Caco-2 (cell line): Measurements from ENCODE around the gene PTCRA. TPM values are rescaled to one million over a fixed set of nuclear protein-coding genes. Genes with fewer than 3 reads are reported as not detected.
"Not testable (repeated sequence)": the region's sequence is repeated elsewhere in the genome, so short reads cannot be mapped to it uniquely, and the experiment has no call there.

Experiments used
- BruUV-seq: library from RNA; stranded (reverse); fragments of 400-500 nt; replicated peaks from 2 replicates; lab custom pipeline; 2021; lab: Mats Ljungman, UMichigan
- CTCF ChIA-PET: fragments of 300-600 bp; sonication (Branson Sonifier 250); formaldehyde crosslinking; loops from one replicate; lab custom pipeline; 2022; ENCODE audit warnings: antibody characterized with exemption; lab: Charles Lee
- POLR2A ChIA-PET: fragments of 300-600 bp; sonication (Branson Sonifier 250); formaldehyde crosslinking; loops from one replicate; lab custom pipeline; 2022; ENCODE audit warnings: antibody characterized with exemption; lab: Charles Lee
- DNase-seq, 2 experiments: peaks; one replicate each; pipeline versions ENCODE4 v3.0.0 to v3.0.0-alpha.2; 2020 to 2022
- H3K27me3 ChIP-seq: replicated peaks from 2 replicates; pipeline ENCODE4 v1.6.0; 2011; ENCODE audit warnings: low read length; ENCODE audit not compliant: control insufficient read depth, insufficient read depth
- H3K36me3 ChIP-seq: 2 replicates; pipeline ENCODE4 v1.5.1; 2011; ENCODE audit warnings: low read length; ENCODE audit not compliant: control insufficient read depth, insufficient read depth
- H3K4me1 ChIP-seq: fragments of 250-450 bp; sonication (Bioruptor Pico); 2 replicates; pipeline ENCODE4 v1.5.1; 2020; ENCODE audit warnings: mild to moderate bottlenecking
- H3K4me3 ChIP-seq: 2 replicates; pipeline ENCODE4 v1.5.1; 2011; ENCODE audit warnings: low read depth, mild to moderate bottlenecking, control low read depth, low read length
- H3K9me3 ChIP-seq: fragments of 250-450 bp; sonication (Bioruptor Pico); 2 replicates; pipeline ENCODE4 v1.5.1; 2020; ENCODE audit warnings: mild to moderate bottlenecking, moderate library complexity
- H3K27ac Mint-ChIP-seq: one replicate; pipeline ENCODE4 v1.8.0; 2022; ENCODE audit warnings: mixed read lengths; ENCODE audit not compliant: unreplicated experiment
- H3K27me3 Mint-ChIP-seq: one replicate; pipeline ENCODE4 v1.8.0; 2022; ENCODE audit warnings: mixed read lengths; ENCODE audit not compliant: insufficient read depth, unreplicated experiment
- H3K36me3 Mint-ChIP-seq: one replicate; pipeline ENCODE4 v1.8.0; 2022; ENCODE audit warnings: mild to moderate bottlenecking, mixed read lengths; ENCODE audit not compliant: insufficient read depth, unreplicated experiment
- H3K4me1 Mint-ChIP-seq: one replicate; pipeline ENCODE4 v1.8.0; 2022; ENCODE audit warnings: low read depth, mixed read lengths; ENCODE audit not compliant: unreplicated experiment
- H3K4me3 Mint-ChIP-seq: one replicate; pipeline ENCODE4 v1.8.0; 2022; ENCODE audit warnings: mild to moderate bottlenecking, moderate library complexity, mixed read lengths; ENCODE audit not compliant: unreplicated experiment
- H3K9me3 Mint-ChIP-seq: one replicate; pipeline ENCODE4 v1.8.0; 2022; ENCODE audit warnings: mixed read lengths; ENCODE audit not compliant: unreplicated experiment
- CTCF ChIP-seq, 2 experiments: fragments of 200-600 bp in 1 of 2; IDR thresholded peaks; 1 replicate in 1 of 2; 2 replicates in 1 of 2; pipeline versions ENCODE4 v1.5.1 to v1.8.0; 2011 to 2022; ENCODE audit warnings: antibody characterized with exemption in 1 of 2, control low read depth in 1 of 2, inconsistent platforms in 1 of 2, low read depth in 1 of 2, low read length in 1 of 2, mild to moderate bottlenecking in 1 of 2, moderate library complexity in 1 of 2; ENCODE audit not compliant: insufficient read depth in 1 of 2, severe bottlenecking in 1 of 2, unreplicated experiment in 1 of 2
- intact Hi-C: fragments of 100-400 bp; cut with micrococcal nuclease; formaldehyde crosslinking; loops from one replicate; pipeline ENCODE4 v1.10.0; 2022; ENCODE audit not compliant: unreplicated experiment
- total RNA-seq: library from RNA; stranded (reverse); gene quantifications from 2 replicates; pipeline ENCODE4 v1.2.3, GENCODE V29; 2022

Gene PTCRA
- total RNA-seq, 1 experiment from 2014 or later, result not detected

- intact Hi-C loops, result no loop called here
- H3K27me3 ChIP-seq, result no peaks in the 10 kb centered on the region
- peaks cover 7% of the 10 kb centered on the region for H3K36me3 ChIP-seq
- DNase-seq, result no peak
- ChIA-PET POLR2A (no interaction called here), CTCF (no interaction called here)
- no peaks in the 10 kb centered on the region for H3K9me3 ChIP-seq
- no peaks in the 10 kb centered on the region for H3K4me1 Mint-ChIP-seq
- no peak overlapping the region for H3K27ac Mint-ChIP-seq
- no TSS peak for BruUV-seq
- no peaks in the 10 kb centered on the region for H3K9me3 Mint-ChIP-seq
- H3K4me3 Mint-ChIP-seq, result no peak overlapping the region
- H3K4me1 ChIP-seq, result no peaks in the 10 kb centered on the region
- peaks cover 78% of the 10 kb centered on the region for H3K36me3 Mint-ChIP-seq
- TF ChIP-seq CTCF (IDR thresholded peaks at IDR 0.05; ENCODE audit: insufficient read depth in 1 of 2, low read depth in 1 of 2, low read length in 1 of 2, severe bottlenecking in 1 of 2, unreplicated experiment in 1 of 2), result no peak
- H3K27me3 Mint-ChIP-seq, result no peaks in the 10 kb centered on the region
- H3K4me3 ChIP-seq, result no peak overlapping the region
These were observed 30.2 kb upstream of the PTCRA start for GRCh38 chr6:42885702-42886101.

GRCh38 chr6:42888201-42888600, 27.7 kb upstream of the PTCRA start:
- H3K27me3 ChIP-seq, H3K4me1 Mint-ChIP-seq, H3K27ac Mint-ChIP-seq, H3K9me3 Mint-ChIP-seq, intact Hi-C loops, H3K27me3 Mint-ChIP-seq, H3K4me1 ChIP-seq, DNase-seq, H3K36me3 ChIP-seq, CTCF ChIA-PET, BruUV-seq, H3K9me3 ChIP-seq, H3K4me3 Mint-ChIP-seq, H3K4me3 ChIP-seq, POLR2A ChIA-PET: not testable (repeated sequence)
- peaks cover 67% of the 10 kb centered on the region for H3K36me3 Mint-ChIP-seq

- ChIA-PET CTCF (no interaction called here), POLR2A (interaction anchor here (1.0 to 1.9 kb wide), 2 partner anchors 10 to 144 kb away, joined by 4 to 13 read pairs; partner anchors contain the start of genes RPL7L1 and TBCC)
- H3K4me1 Mint-ChIP-seq, result peaks cover 15% of the 10 kb centered on the region
- Histone ChIP-seq H3K36me3 (no peaks in the 10 kb centered on the region; the same call in 1 of the 2 replicates), H3K4me3 (peak overlapping the region; percentile 73), H3K27me3 (no peaks in the 10 kb centered on the region), H3K9me3 (no peaks in the 10 kb centered on the region), H3K4me1 (0 out of 2 replicates have a peak, but pooled peaks cover 5% of the 10 kb centered on the region)
- H3K27me3 Mint-ChIP-seq, result no peaks in the 10 kb centered on the region
- TF ChIP-seq CTCF (IDR thresholded peaks at IDR 0.05; ENCODE audit: insufficient read depth in 1 of 2, low read depth in 1 of 2, low read length in 1 of 2, severe bottlenecking in 1 of 2, unreplicated experiment in 1 of 2), result no peak
- peaks cover 51% of the 10 kb centered on the region for H3K36me3 Mint-ChIP-seq
- no peak for DNase-seq
- H3K27ac Mint-ChIP-seq, result peak overlapping the region; percentile 89
- intact Hi-C loops, result loop anchor here (1.0 to 5.0 kb wide), 2 partner anchors 11 to 143 kb away; partner anchors contain the start of genes RPL7L1 and TBCC
- BruUV-seq, result no TSS peak
- H3K4me3 Mint-ChIP-seq, result peak overlapping the region; percentile 94
- H3K9me3 Mint-ChIP-seq, result no peaks in the 10 kb centered on the region
These were observed 26.0 kb upstream of the PTCRA start for GRCh38 chr6:42889815-42890214.
